Subcutaneous adipose tissue (tissue), 4 donors: ENCODE data around the gene SPATA18. TPM values are rescaled to one million over a fixed set of nuclear protein-coding genes. Genes with fewer than 3 reads are reported as not detected.

Experiments
- CTCF ChIP-seq: fragments of 450-650 bp; IDR thresholded peaks from one replicate; pipeline ENCODE4 v1.5.1; 2016; ENCODE audit warnings: low read depth, mild to moderate bottlenecking, control low read depth, antibody characterized with exemption, moderate library complexity
- total RNA-seq, 4 donors: library from RNA; depleted of rRNA; stranded (reverse); fragments of >200 nt; gene quantifications; one replicate each; pipeline ENCODE4 v1.1.0, GENCODE V29; 2016

Gene SPATA18
- 10 to 100 TPM in 1 of 4 donors, 1 to 10 TPM in 3; 2.4 to 13.7 (median 4.5) TPM for total RNA-seq

GRCh38 chr4:52051213-52051614, at the start of gene SPATA18:
TSS of gene SPATA18 (plus strand) at chr4:52051304. CDS start at chr4:52051705, 401 bp downstream.
- no peak for TF ChIP-seq CTCF

- no peak for TF ChIP-seq CTCF
Measured at GRCh38 chr4:52001616-52002015, 49.5 kb upstream of the SPATA18 start.

GRCh38 chr4:52004414-52004813, 46.7 kb upstream of the SPATA18 start:
- TF ChIP-seq CTCF: no peak

- TF ChIP-seq CTCF: no peak
Measured at GRCh38 chr4:52005604-52006273, 45.4 kb upstream of the SPATA18 start.

GRCh38 chr4:52006887-52007286, 44.2 kb upstream of the SPATA18 start:
- no peak for TF ChIP-seq CTCF

- TF ChIP-seq CTCF: no peak
Measured at GRCh38 chr4:52010986-52011385, 40.1 kb upstream of the SPATA18 start.

GRCh38 chr4:52012651-52013050, 38.5 kb upstream of the SPATA18 start:
- no peak for TF ChIP-seq CTCF
